Transverse colon (tissue), 4 donors: ENCODE data around the gene RGS3. TPM values are rescaled to one million over a fixed set of nuclear protein-coding genes. Genes with fewer than 3 reads are reported as not detected.

Source experiments
- DNase-seq: peaks from one replicate; pipeline ENCODE4 v3.0.0-alpha.2; 2019
- H3K27ac ChIP-seq, 4 donors: fragments of 200-600 bp; sonication (generic); 2 replicates each; pipeline ENCODE4 v1.5.1; 2016 to 2018; ENCODE audit warnings: inconsistent platforms in 4 of 4
- H3K27me3 ChIP-seq: fragments of 200-600 bp; sonication (generic); 2 replicates; pipeline ENCODE4 v1.5.1; 2017; ENCODE audit warnings: inconsistent platforms
- H3K36me3 ChIP-seq, 4 donors: fragments of 200-600 bp; sonication (generic); 2 replicates each; pipeline ENCODE4 v1.5.1; 2017 to 2019; ENCODE audit warnings: inconsistent platforms in 4 of 4
- H3K4me1 ChIP-seq, 4 donors: fragments of 200-600 bp; sonication (generic); 2 replicates each; pipeline ENCODE4 v1.5.1; 2017 to 2020; ENCODE audit warnings: inconsistent platforms in 4 of 4
- H3K4me3 ChIP-seq, 4 donors: fragments of 200-600 bp; sonication (generic); 1 replicate in 1 of 4; 2 replicates in 3 of 4; pipeline versions ENCODE4 v1.5.1 to v1.6.1; 2017 to 2019; ENCODE audit warnings: inconsistent platforms in 4 of 4
- H3K9me3 ChIP-seq, 2 donors: fragments of 200-600 bp; sonication (generic); 2 replicates each; pipeline ENCODE4 v1.5.1; 2017 to 2019; ENCODE audit warnings: inconsistent platforms in 2 of 2
- CTCF ChIP-seq, 5 experiments: fragments of 200-600 bp in 3 of 5; fragments of 450-650 bp in 2 of 5; sonication (generic) in 3 of 5; IDR thresholded peaks; 1 replicate in 2 of 5; 2 replicates in 3 of 5; pipeline ENCODE4 v1.5.1; 2016 to 2017; ENCODE audit warnings: antibody characterized with exemption in 5 of 5, inconsistent platforms in 3 of 5, mild to moderate bottlenecking in 2 of 5, moderate library complexity in 1 of 5
- EP300 ChIP-seq: sonication (generic); formaldehyde crosslinking; IDR thresholded peaks from one replicate; pipeline ENCODE4 v1.6.1; 2017; ENCODE audit warnings: antibody characterized with exemption, low read depth
- POLR2A ChIP-seq: fragments of 450-650 bp; IDR thresholded peaks from one replicate; pipeline ENCODE4 v1.6.1; 2016; ENCODE audit warnings: antibody characterized with exemption, mild to moderate bottlenecking, moderate library complexity
- POLR2AphosphoS5 ChIP-seq, 3 donors: sonication (generic); formaldehyde crosslinking; IDR thresholded peaks; one replicate each; pipeline ENCODE4 v1.6.1; 2016; ENCODE audit warnings: antibody characterized with exemption in 3 of 3
- WGBS, 2 donors: methylation state at CpG; one replicate each; pipeline ENCODE4 v1.1.5; 2018; ENCODE audit warnings: low coverage in 1 of 2; 5-methylcytosine and 5-hydroxymethylcytosine counted together
- in situ Hi-C, 4 donors: fragments of 200-750 bp; cut with MboI; loops; one replicate each; pipeline versions ENCODE4 v1.15.0 to v1.15.1; 2017; ENCODE audit warnings: low sequenced_read_pairs in 3 of 4, low pct_ligation_motif_present in 1 of 4, low pct_unique_long_range_greater_than_20kb in 1 of 4
- intact Hi-C: fragments of 100-400 bp; cut with DNase I; formaldehyde crosslinking; loops from one replicate; pipeline ENCODE4 v1.15.1; 2023; ENCODE audit warnings: low total_unique reads
- total RNA-seq, 4 donors: library from RNA; depleted of rRNA; stranded (reverse); fragments of >200 nt; gene quantifications; one replicate each; pipeline ENCODE4 v1.1.0, GENCODE V29; 2016

RGS3 gene
- total RNA-seq, 4 donors from 2014 or later: 62.7 to 150 (median 80.9) TPM

GRCh38 chr9:113573959-113574352 is 110.4 kb downstream of the RGS3 start:
- Histone ChIP-seq H3K27me3 (no peaks in the 10 kb centered on the region), H3K27ac (no peak overlapping the region), H3K4me3 (no peak overlapping the region), H3K9me3 (no peaks in the 10 kb centered on the region), H3K36me3 (no peaks in the 10 kb centered on the region), H3K4me1 (peaks cover 7 to 20% (median 13%) of the 10 kb centered on the region in 4 donors)
- WGBS, 2 donors: 69 to 80% methylated on average over 2 of the region's 2 CpGs
- TF ChIP-seq CTCF (IDR thresholded peaks at IDR 0.05): no peak
- no peak for DNase-seq
- in situ Hi-C loops: no loop called here
- intact Hi-C loops: no loop called here

- DNase-seq: no peak
- H3K4me1 ChIP-seq: peaks cover 14 to 27% (median 17%) of the 10 kb centered on the region in 4 donors
- H3K9me3 ChIP-seq: no peaks in the 10 kb centered on the region
- intact Hi-C loops: no loop called here
- H3K36me3 ChIP-seq: no peaks in the 10 kb centered on the region
- H3K27ac ChIP-seq: no peak overlapping the region
- TF ChIP-seq CTCF (IDR thresholded peaks at IDR 0.05) (no peak), EP300 (no peak)
- WGBS, 2 donors: 85 to 94% methylated on average over 6 to 14 of the region's 14 CpGs
- no peak overlapping the region for H3K4me3 ChIP-seq
- in situ Hi-C loops: no loop called here
- H3K27me3 ChIP-seq: no peaks in the 10 kb centered on the region
Observed at GRCh38 chr9:113574441-113575262, 111.1 kb downstream of the RGS3 start.

- Histone ChIP-seq H3K27ac (peak overlapping the region; percentile 75 to 85 (median 80)), H3K4me3 (no peak overlapping the region), H3K27me3 (no peaks in the 10 kb centered on the region), H3K4me1 (peaks cover 34 to 56% (median 45%) of the 10 kb centered on the region in 4 donors), H3K36me3 (no peaks in the 10 kb centered on the region), H3K9me3 (no peaks in the 10 kb centered on the region)
- in situ Hi-C loops: no loop called here
- WGBS, 2 donors: 61 to 70% methylated on average over 3 to 11 of the region's 11 CpGs
- TF ChIP-seq CTCF (IDR thresholded peaks at IDR 0.05) (no peak), POLR2AphosphoS5 (IDR thresholded peaks at IDR 0.05) (no peak), EP300 (no peak)
- intact Hi-C loops: no loop called here
- DNase-seq: no peak
Observed at GRCh38 chr9:113577525-113578261, 114.2 kb downstream of the RGS3 start.

- no peaks in the 10 kb centered on the region for H3K9me3 ChIP-seq
- TF ChIP-seq POLR2A: no peak
- no peak for TF ChIP-seq POLR2AphosphoS5 (IDR thresholded peaks at IDR 0.05)
- TF ChIP-seq CTCF (IDR thresholded peaks at IDR 0.05): no peak
- TF ChIP-seq EP300: no peak
- peak overlapping the region; percentile 75 to 85 (median 80) for H3K27ac ChIP-seq
- peaks cover 34 to 56% (median 45%) of the 10 kb centered on the region in 4 donors for H3K4me1 ChIP-seq
- in situ Hi-C loops: no loop called here
- no peaks in the 10 kb centered on the region for H3K27me3 ChIP-seq
- no peak for DNase-seq
- H3K36me3 ChIP-seq: no peaks in the 10 kb centered on the region
- 99% methylated on average over 3 of the region's 3 CpGs; no CpG with 5 or more reads in 1 of the 2 donors for WGBS, 2 donors
- H3K4me3 ChIP-seq: no peak overlapping the region
- intact Hi-C loops: no loop called here
Observed at GRCh38 chr9:113578279-113578865, 114.8 kb downstream of the RGS3 start.
